Esophagus muscularis mucosa (tissue), 4 donors: ENCODE data around the gene TPX2. TPM values are rescaled to one million over a fixed set of nuclear protein-coding genes. Genes with fewer than 3 reads are reported as not detected.

Experiments used
- DNase-seq: peaks from one replicate; pipeline ENCODE4 v3.0.0-alpha.2; 2017; ENCODE audit errors: extremely low spot score
- H3K27ac ChIP-seq, 4 donors: fragments of 200-600 bp; sonication (generic); replicated peaks in 1 of 4; 1 replicate in 3 of 4; 2 replicates in 1 of 4; pipeline ENCODE4 v1.5.1; 2016 to 2019; ENCODE audit warnings: mild to moderate bottlenecking in 1 of 4
- H3K27me3 ChIP-seq, 4 donors: fragments of 200-600 bp; sonication (generic); one replicate each; pipeline versions ENCODE4 v1.5.1 to v1.6.0; 2016 to 2019
- H3K36me3 ChIP-seq, 4 donors: fragments of 200-600 bp; sonication (generic); one replicate each; pipeline ENCODE4 v1.5.1; 2016 to 2019
- H3K4me1 ChIP-seq, 4 donors: fragments of 200-600 bp; sonication (generic); one replicate each; pipeline ENCODE4 v1.5.1; 2016 to 2019
- H3K4me3 ChIP-seq, 4 donors: fragments of 200-600 bp; sonication (generic); 1 replicate in 2 of 4; 2 replicates in 2 of 4; pipeline ENCODE4 v1.5.1; 2016 to 2019; ENCODE audit warnings: mild to moderate bottlenecking in 4 of 4, moderate library complexity in 1 of 4
- H3K9me3 ChIP-seq, 4 donors: fragments of 200-600 bp; sonication (generic); 1 replicate in 3 of 4; 2 replicates in 1 of 4; pipeline ENCODE4 v1.5.1; 2016 to 2019
- CTCF ChIP-seq, 3 experiments: fragments of 200-600 bp in 2 of 3; fragments of 450-650 bp in 1 of 3; sonication (generic) in 2 of 3; IDR thresholded peaks; one replicate each; pipeline ENCODE4 v1.5.1; 2017 to 2019; ENCODE audit warnings: antibody characterized with exemption in 3 of 3, mild to moderate bottlenecking in 2 of 3, moderate library complexity in 1 of 3
- EP300 ChIP-seq: sonication (generic); formaldehyde crosslinking; IDR thresholded peaks from one replicate; pipeline ENCODE4 v1.6.1; 2017; ENCODE audit warnings: antibody characterized with exemption
- POLR2A ChIP-seq: fragments of 450-650 bp; IDR thresholded peaks from one replicate; pipeline ENCODE4 v1.6.1; 2017; ENCODE audit warnings: antibody characterized with exemption, moderate library complexity, mild to moderate bottlenecking, low read depth
- POLR2AphosphoS5 ChIP-seq, 2 donors: sonication (generic); formaldehyde crosslinking; IDR thresholded peaks; one replicate each; pipeline ENCODE4 v1.6.1; 2017; ENCODE audit warnings: antibody characterized with exemption in 2 of 2
- WGBS: methylation state at CpG from one replicate; pipeline ENCODE4 v1.1.5; 2018; 5-methylcytosine and 5-hydroxymethylcytosine counted together
- intact Hi-C: fragments of 100-400 bp; cut with DNase I; formaldehyde crosslinking; loops from one replicate; pipeline ENCODE4 v1.15.1; 2023
- total RNA-seq, 4 donors: library from RNA; depleted of rRNA; stranded (reverse); fragments of >200 nt; gene quantifications; one replicate each; pipeline versions ENCODE4 v1.1.0 to v1.2.1, GENCODE V29; 2016

TPX2 gene
- total RNA-seq, 4 donors from 2014 or later: under 0.01 to 1.1 (median 0.38) TPM

DNA sequence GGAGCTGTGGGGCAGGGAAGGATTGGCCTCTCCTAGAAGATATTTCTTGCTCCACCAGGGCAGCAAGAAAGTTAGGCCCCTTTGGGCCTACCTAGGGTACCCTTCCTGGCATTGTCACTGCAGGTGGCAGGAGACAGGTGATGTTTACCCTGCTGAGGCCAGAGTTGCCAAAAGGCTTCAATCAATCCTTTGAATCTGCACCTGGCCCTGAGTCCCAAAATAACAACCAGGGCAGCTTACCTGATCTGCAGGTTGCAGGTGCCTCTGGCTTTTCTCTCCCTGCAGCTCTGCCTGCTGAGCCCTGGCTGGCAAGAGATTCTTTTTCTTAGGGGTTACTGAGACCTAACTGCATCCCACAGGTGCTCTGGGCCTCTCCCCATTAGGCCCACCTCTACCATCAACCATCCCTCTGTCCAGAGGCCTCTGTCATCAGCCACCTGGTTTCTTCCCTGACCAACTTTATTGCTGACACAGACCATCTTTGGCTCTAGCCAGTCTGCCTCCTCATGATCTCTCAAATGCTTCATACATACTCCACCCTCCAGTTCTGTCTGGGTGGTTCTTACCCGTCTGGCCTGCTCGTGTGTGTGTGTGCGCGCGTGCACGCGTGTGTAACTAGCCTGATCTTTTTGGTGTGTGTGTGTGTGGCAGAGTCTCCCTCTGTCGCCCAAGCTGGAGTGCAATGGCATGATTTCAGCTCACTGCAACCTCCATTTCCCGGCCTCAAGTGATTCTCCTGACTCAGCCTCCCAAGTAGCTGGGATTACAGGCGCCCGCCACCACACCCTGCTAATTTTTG lies 30.2 kb upstream of the TPX2 start:
- Histone ChIP-seq H3K36me3 (peaks cover 0 to 64% (median 38%) of the 10 kb centered on the region in 4 donors), H3K27ac (peak overlapping the region; percentile 41 to 93 (median 58)), H3K27me3 (no peaks in the 10 kb centered on the region), H3K4me3 (no peak overlapping the region), H3K9me3 (no peaks in the 10 kb centered on the region), H3K4me1 (peaks cover 87 to 97% (median 94%) of the 10 kb centered on the region in 4 donors)
- intact Hi-C loops: loop anchor here (5.0 kb wide), 1 partner anchor 37 kb away; no protein-coding TSS in a partner anchor
- no peak for DNase-seq
- no peak for TF ChIP-seq CTCF (IDR thresholded peaks at IDR 0.05)
- TF ChIP-seq POLR2A: no peak
- no peak for TF ChIP-seq EP300
- no peak for TF ChIP-seq POLR2AphosphoS5 (IDR thresholded peaks at IDR 0.05)
- 95% methylated on average over 10 of the region's 11 CpGs for WGBS

DNA sequence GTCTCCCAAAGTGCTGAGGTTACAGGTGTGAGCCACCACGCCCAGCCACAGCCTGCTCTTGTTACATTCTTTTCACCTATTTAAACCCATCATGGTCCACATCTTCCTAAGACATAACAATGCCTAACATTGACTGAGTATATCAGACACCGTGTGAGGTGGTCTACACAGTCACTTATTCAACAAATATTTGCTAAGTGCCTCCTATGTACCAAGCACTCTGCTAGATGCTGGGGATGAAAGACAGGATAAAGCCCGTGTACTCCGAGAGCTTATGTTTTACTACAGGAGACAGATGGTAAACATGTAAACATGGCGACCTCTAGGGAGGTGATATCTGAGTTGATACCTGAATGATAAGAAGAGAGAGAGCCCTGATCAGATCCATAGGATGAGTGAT lies 29.2 kb upstream of the TPX2 start:
- H3K4me1 ChIP-seq: peaks cover 88 to 97% (median 95%) of the 10 kb centered on the region in 4 donors
- no peaks in the 10 kb centered on the region for H3K27me3 ChIP-seq
- WGBS: 90% methylated on average over 5 of the region's 5 CpGs
- no peaks in the 10 kb centered on the region for H3K9me3 ChIP-seq
- DNase-seq: no peak
- H3K4me3 ChIP-seq: no peak overlapping the region
- intact Hi-C loops: loop anchor here (5.0 kb wide), 1 partner anchor 38 kb away; no protein-coding TSS in a partner anchor
- no peak for TF ChIP-seq CTCF (IDR thresholded peaks at IDR 0.05)
- no peak for TF ChIP-seq POLR2AphosphoS5 (IDR thresholded peaks at IDR 0.05)
- no peak for TF ChIP-seq POLR2A
- no peak for TF ChIP-seq EP300
- peaks cover 0 to 71% (median 41%) of the 10 kb centered on the region in 4 donors for H3K36me3 ChIP-seq
- peak overlapping the region; percentile 93 to 99 (median 96) for H3K27ac ChIP-seq

GRCh38 chr20:31710423-31711108 lies 28.5 kb upstream of the TPX2 start:
- intact Hi-C loops: no loop called here
- peaks cover 88 to 97% (median 96%) of the 10 kb centered on the region in 4 donors for H3K4me1 ChIP-seq
- TF ChIP-seq POLR2AphosphoS5 (IDR thresholded peaks at IDR 0.05) (peak in 1 of 2 donors; percentile 6), POLR2A (no peak)
- no peaks in the 10 kb centered on the region for H3K9me3 ChIP-seq
- peaks cover 0 to 76% (median 43%) of the 10 kb centered on the region in 4 donors for H3K36me3 ChIP-seq
- 78% methylated on average over 5 of the region's 5 CpGs for WGBS
- no peak for DNase-seq
- no peaks in the 10 kb centered on the region for H3K27me3 ChIP-seq
- H3K4me3 ChIP-seq: peak overlapping the region in 1 of 4 donors; percentile 23
- H3K27ac ChIP-seq: peak overlapping the region; percentile 93 to 99 (median 96)

DNA sequence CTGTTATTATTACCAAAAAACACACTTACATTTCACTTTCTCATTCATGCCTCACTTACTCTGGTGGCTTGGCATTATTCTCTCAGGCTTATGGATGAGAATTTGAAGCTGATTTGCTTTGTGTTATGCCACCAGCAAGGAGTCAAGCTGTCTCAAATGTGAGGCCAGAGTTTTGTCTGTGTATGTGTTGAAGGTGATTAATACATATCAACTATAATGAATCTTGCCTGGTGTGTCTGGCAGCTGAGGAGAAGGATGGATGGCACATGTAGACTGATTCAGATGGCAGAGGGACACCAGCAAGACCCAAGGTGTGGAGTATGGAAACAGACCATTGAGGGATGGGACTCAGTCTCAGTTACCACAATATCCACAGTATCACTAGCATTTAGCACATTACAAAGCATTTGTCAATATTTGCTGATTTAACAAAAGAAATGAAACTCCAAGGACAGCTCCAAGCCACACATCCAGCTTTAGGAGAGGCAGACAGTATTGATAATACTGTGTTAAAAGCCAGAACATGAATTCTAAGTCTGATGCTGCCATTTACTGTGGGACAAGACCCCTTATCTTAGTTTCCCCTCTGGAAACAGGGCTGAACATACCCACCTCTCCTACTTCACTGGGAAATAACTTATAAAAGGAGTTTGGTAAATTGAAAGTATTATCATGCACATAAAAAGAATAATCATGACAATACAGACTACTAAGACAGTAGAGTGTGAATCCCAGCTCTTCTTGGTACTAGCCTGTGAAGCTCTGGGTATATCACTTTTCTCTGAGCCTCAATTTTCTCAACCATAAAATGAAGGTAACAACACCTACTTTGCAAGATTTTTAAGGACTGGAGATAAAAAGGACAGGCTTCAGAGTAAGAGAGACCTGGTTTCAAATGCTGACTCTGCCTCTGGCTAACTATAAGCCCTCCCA lies 27.6 kb upstream of the TPX2 start:
- intact Hi-C loops: no loop called here
- Histone ChIP-seq H3K27ac (peak overlapping the region; percentile 93 to 99 (median 96)), H3K9me3 (no peaks in the 10 kb centered on the region), H3K27me3 (no peaks in the 10 kb centered on the region), H3K4me3 (peak overlapping the region; percentile 4 to 48 (median 22)), H3K36me3 (peaks cover 0 to 75% (median 35%) of the 10 kb centered on the region in 4 donors), H3K4me1 (peaks cover 88 to 97% (median 96%) of the 10 kb centered on the region in 4 donors)
- TF ChIP-seq EP300: no peak
- no peak for TF ChIP-seq POLR2AphosphoS5 (IDR thresholded peaks at IDR 0.05)
- TF ChIP-seq CTCF (IDR thresholded peaks at IDR 0.05): no peak
- TF ChIP-seq POLR2A: no peak
- DNase-seq: no peak
